ENCODE data around the gene NPAS3.

DNA sequence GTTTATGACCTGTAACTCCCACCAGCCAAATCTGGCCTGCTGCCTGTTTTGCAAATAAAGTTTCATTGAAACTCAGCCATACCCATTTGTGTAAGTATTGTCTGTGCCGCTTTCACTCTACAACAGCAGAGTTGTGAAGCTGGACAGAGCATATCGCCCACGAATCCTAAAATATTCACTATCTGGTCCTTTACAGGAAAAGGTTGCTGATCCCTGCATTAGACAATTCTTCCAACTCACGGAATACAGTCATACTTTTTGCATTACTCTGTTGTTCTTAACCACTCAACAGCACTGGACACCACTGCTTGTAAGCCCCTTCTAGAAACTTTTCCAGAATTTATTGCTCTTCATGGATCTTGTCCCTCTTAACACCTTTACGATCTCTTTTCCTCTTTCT, 576.8 kb downstream of the NPAS3 start:
- TF ChIP-seq, protein P1, sequence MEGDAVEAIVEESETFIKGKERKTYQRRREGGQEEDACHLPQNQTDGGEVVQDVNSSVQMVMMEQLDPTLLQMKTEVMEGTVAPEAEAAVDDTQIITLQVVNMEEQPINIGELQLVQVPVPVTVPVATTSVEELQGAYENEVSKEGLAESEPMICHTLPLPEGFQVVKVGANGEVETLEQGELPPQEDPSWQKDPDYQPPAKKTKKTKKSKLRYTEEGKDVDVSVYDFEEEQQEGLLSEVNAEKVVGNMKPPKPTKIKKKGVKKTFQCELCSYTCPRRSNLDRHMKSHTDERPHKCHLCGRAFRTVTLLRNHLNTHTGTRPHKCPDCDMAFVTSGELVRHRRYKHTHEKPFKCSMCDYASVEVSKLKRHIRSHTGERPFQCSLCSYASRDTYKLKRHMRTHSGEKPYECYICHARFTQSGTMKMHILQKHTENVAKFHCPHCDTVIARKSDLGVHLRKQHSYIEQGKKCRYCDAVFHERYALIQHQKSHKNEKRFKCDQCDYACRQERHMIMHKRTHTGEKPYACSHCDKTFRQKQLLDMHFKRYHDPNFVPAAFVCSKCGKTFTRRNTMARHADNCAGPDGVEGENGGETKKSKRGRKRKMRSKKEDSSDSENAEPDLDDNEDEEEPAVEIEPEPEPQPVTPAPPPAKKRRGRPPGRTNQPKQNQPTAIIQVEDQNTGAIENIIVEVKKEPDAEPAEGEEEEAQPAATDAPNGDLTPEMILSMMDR (IDR thresholded peaks at IDR 0.05; ENCODE audit: control extremely low read depth in 1 of 3, insufficient read depth in 1 of 3, low read depth in 1 of 3, low read length in 3 of 3): no peak
- TF ChIP-seq EZH2 (IDR thresholded peaks at IDR 0.05; ENCODE audit: low read depth, low read length, severe bottlenecking) (no peak), HDAC6 (IDR thresholded peaks at IDR 0.05; ENCODE audit: low read depth, low read length) (no peak)

All from H1 (cell line).